K562 (cell line): Measurements from ENCODE around the gene PQBP1. TPM values are rescaled to one million over a fixed set of nuclear protein-coding genes. Genes with fewer than 3 reads are reported as not detected.

Source experiments
- BCOR ChIP-seq: fragments of 450-650 bp; IDR thresholded peaks from 2 replicates; pipeline ENCODE4 v1.6.1; 2016
- CBX5 ChIP-seq: IDR thresholded peaks from 2 replicates; pipeline ENCODE4 v1.6.1; 2014; ENCODE audit warnings: low read depth, borderline replicate concordance
- CREBBP ChIP-seq: IDR thresholded peaks from one replicate; pipeline ENCODE4 v1.6.1; 2012; ENCODE audit warnings: low read depth, mild to moderate bottlenecking, control low read depth, inconsistent platforms, low read length
- CTBP1 ChIP-seq: fragments of 450-650 bp; IDR thresholded peaks from 2 replicates; pipeline ENCODE4 v1.6.1; 2016; ENCODE audit warnings: borderline replicate concordance
- CTCFL ChIP-seq: IDR thresholded peaks from 2 replicates; pipeline ENCODE4 v1.6.1; 2011; ENCODE audit warnings: borderline replicate concordance, low read depth, mild to moderate bottlenecking, moderate library complexity, low read length; ENCODE audit not compliant: insufficient read depth, poor library complexity, severe bottlenecking
- DDX20 ChIP-seq: fragments of 450-650 bp; IDR thresholded peaks from 2 replicates; pipeline ENCODE4 v1.6.1; 2016; ENCODE audit warnings: missing genetic modification characterization, low read depth, mild to moderate bottlenecking, missing compliant biosample characterization, moderate library complexity
- DEAF1 ChIP-seq: fragments of 450-650 bp; formaldehyde crosslinking; IDR thresholded peaks from 2 replicates; pipeline ENCODE4 v1.4.0; 2020; ENCODE audit warnings: mild to moderate bottlenecking, moderate library complexity
- FOXA1 ChIP-seq: fragments of 450-650 bp; IDR thresholded peaks from 2 replicates; pipeline ENCODE4 v1.6.1; 2016; ENCODE audit warnings: mild to moderate bottlenecking, borderline replicate concordance
- HES1 ChIP-seq: fragments of 450-650 bp; IDR thresholded peaks from 2 replicates; pipeline ENCODE4 v1.6.1; 2016; ENCODE audit warnings: low read depth, mild to moderate bottlenecking, moderate library complexity
- IRF2 ChIP-seq: sonication (generic); formaldehyde crosslinking; IDR thresholded peaks from 2 replicates; pipeline ENCODE4 v1.8.1; 2022; ENCODE audit warnings: mild to moderate bottlenecking, missing genetic modification reagents
- LARP7 ChIP-seq: fragments of 450-650 bp; IDR thresholded peaks from 2 replicates; pipeline ENCODE4 v1.6.1; 2016
- LEF1 ChIP-seq: fragments of 450-650 bp; IDR thresholded peaks from 2 replicates; pipeline ENCODE4 v1.6.1; 2016; ENCODE audit warnings: mild to moderate bottlenecking
- NFRKB ChIP-seq: fragments of 450-650 bp; IDR thresholded peaks from 2 replicates; pipeline ENCODE4 v1.6.1; 2016; ENCODE audit warnings: low read depth
- ZNF395 ChIP-seq: fragments of 200-800 bp; sonication (Bioruptor generic); IDR thresholded peaks from 2 replicates; pipeline ENCODE4 v1.6.1; 2017; ENCODE audit warnings: missing genetic modification characterization, missing compliant biosample characterization
- ZNF764 ChIP-seq: fragments of 250-450 bp; sonication (Bioruptor Pico); IDR thresholded peaks from 2 replicates; pipeline ENCODE4 v1.4.0; 2020; ENCODE audit warnings: low read depth, mild to moderate bottlenecking, moderate library complexity
- polyA plus RNA-seq, 8 experiments: library from polyadenylated mRNA; depleted of rRNA in 4 of 8; stranded (reverse) in 5 of 8; unstranded in 3 of 8; fragments of >200 nt; fragmentation: Nextera tagmentation in 2 of 8; fragmentation: Illumina TruSeq in 1 of 8; extraction: Ambion mirVana in 2 of 8; extraction: Trizol in 1 of 8; gene quantifications; 2 replicates each; pipeline versions ENCODE4 v1.2.1 to v1.2.3, GENCODE V29; 2011 to 2014; ENCODE audit warnings: inconsistent platforms in 1 of 8, missing spikeins in 1 of 8
- total RNA-seq, 7 experiments: library from RNA; depleted of rRNA in 6 of 7; stranded (reverse); fragments of >200 nt in 6 of 7; fragmentation: Illumina TruSeq in 2 of 7; extraction: Trizol in 2 of 7; gene quantifications; 2 replicates each; pipeline versions ENCODE4 v1.2.1 to v1.2.3, GENCODE V29; 2011 to 2021; ENCODE audit warnings: low replicate concordance in 1 of 7
- TF ChIP-seq, protein P1 (sequence below): sonication (generic); formaldehyde crosslinking; IDR thresholded peaks from 2 replicates; pipeline ENCODE4 v1.8.0; 2022; ENCODE audit warnings: mild to moderate bottlenecking, missing genetic modification reagents

PQBP1 gene
- total and polyA plus RNA-seq, 9 of the 15 experiments (the other 6 are each of a cell fraction or from before 2014, with no cell fraction given), result 41.3 to 262 (median 112) TPM

DNA sequence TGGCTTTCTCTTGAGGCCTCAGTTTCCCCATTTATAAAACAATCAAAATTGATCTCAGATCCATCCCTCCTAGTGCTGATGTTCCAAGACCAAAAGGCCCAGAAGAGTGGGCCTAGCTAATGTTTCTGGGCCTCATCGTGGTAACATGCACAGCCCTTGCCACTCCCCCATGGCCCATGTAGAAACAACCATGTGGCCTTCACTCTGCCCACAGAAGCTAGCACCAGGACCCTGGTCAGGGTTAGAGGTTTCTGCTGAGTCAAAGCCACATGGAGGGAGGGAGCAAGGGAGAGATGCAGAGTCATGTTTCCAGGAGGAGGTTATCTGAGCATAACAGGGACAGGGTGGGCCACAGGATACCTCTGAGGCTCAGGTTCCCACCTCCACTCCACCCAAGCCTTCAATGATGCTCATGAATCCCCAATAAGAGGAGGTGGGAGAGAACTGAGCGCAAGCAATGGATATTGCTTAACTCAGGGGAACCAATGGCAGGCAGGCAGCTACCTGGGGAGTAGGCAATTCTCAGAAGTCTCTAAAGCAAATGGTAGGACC lies 42.8 kb downstream of the PQBP1 start (continued):
- TF ChIP-seq CTCFL (no peak), FOXA1 (no peak), LEF1 (no peak), ZNF395 (0 out of 2 replicates have a peak, but pooled peaks have one; percentile 7), CTBP1 (peak; percentile 88; the same call in 1 of the 2 replicates), LARP7 (no peak), CBX5 (no peak), NFRKB (peak; percentile 28; the same call in 1 of the 2 replicates), CREBBP (no peak), HES1 (no peak), DEAF1 (no peak), BCOR (no peak), IRF2 (CRISPR knock-in tag) (no peak), ZNF764 (CRISPR knock-in tag) (no peak), DDX20 (tag) (no peak)
- TF ChIP-seq, protein P1, sequence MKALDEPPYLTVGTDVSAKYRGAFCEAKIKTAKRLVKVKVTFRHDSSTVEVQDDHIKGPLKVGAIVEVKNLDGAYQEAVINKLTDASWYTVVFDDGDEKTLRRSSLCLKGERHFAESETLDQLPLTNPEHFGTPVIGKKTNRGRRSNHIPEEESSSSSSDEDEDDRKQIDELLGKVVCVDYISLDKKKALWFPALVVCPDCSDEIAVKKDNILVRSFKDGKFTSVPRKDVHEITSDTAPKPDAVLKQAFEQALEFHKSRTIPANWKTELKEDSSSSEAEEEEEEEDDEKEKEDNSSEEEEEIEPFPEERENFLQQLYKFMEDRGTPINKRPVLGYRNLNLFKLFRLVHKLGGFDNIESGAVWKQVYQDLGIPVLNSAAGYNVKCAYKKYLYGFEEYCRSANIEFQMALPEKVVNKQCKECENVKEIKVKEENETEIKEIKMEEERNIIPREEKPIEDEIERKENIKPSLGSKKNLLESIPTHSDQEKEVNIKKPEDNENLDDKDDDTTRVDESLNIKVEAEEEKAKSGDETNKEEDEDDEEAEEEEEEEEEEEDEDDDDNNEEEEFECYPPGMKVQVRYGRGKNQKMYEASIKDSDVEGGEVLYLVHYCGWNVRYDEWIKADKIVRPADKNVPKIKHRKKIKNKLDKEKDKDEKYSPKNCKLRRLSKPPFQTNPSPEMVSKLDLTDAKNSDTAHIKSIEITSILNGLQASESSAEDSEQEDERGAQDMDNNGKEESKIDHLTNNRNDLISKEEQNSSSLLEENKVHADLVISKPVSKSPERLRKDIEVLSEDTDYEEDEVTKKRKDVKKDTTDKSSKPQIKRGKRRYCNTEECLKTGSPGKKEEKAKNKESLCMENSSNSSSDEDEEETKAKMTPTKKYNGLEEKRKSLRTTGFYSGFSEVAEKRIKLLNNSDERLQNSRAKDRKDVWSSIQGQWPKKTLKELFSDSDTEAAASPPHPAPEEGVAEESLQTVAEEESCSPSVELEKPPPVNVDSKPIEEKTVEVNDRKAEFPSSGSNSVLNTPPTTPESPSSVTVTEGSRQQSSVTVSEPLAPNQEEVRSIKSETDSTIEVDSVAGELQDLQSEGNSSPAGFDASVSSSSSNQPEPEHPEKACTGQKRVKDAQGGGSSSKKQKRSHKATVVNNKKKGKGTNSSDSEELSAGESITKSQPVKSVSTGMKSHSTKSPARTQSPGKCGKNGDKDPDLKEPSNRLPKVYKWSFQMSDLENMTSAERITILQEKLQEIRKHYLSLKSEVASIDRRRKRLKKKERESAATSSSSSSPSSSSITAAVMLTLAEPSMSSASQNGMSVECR, result no peak
